ENCODE measurements around the gene ARHGEF33. TPM values are rescaled to one million over a fixed set of nuclear protein-coding genes. Genes with fewer than 3 reads are reported as not detected.

Gene ARHGEF33
- total RNA-seq, 4 donors from 2014 or later: 0.66 to 2.1 (median 0.82) TPM

GRCh38 chr2:38957972-38958371, 68.3 kb downstream of the ARHGEF33 start:
- TF ChIP-seq POLR2A (IDR thresholded peaks at IDR 0.05; ENCODE audit: low read depth) (no peak), EP300 (IDR thresholded peaks at IDR 0.05) (no peak), CTCF (IDR thresholded peaks at IDR 0.05) (no peak), POLR2AphosphoS5 (IDR thresholded peaks at IDR 0.05) (no peak)
- intact Hi-C loops (cut with DNase I): no loop called here
- no peak for DNase-seq (ENCODE audit: extremely low spot score)
- Histone ChIP-seq H3K36me3 (no peaks in the 10 kb centered on the region), H3K27ac (replicated peaks in 1 of 4) (no peak overlapping the region), H3K27me3 (no peaks in the 10 kb centered on the region), H3K4me3 (no peak overlapping the region), H3K4me1 (peaks cover 10 to 13% (median 13%) of the 10 kb centered on the region in 4 donors), H3K9me3 (no peaks in the 10 kb centered on the region)
- WGBS: 95% methylated on average over 5 of the region's 5 CpGs

GRCh38 chr2:38959466-38959865, 69.8 kb downstream of the ARHGEF33 start:
- Histone ChIP-seq H3K9me3 (no peaks in the 10 kb centered on the region), H3K27me3 (no peaks in the 10 kb centered on the region), H3K27ac (replicated peaks in 1 of 4) (no peak overlapping the region), H3K36me3 (no peaks in the 10 kb centered on the region), H3K4me1 (peaks cover 10 to 13% (median 13%) of the 10 kb centered on the region in 4 donors), H3K4me3 (peak overlapping the region; percentile 55 to 65 (median 55))
- no peak for TF ChIP-seq CTCF (IDR thresholded peaks at IDR 0.05)
- no peak for TF ChIP-seq EP300 (IDR thresholded peaks at IDR 0.05)
- no peak for TF ChIP-seq POLR2A (IDR thresholded peaks at IDR 0.05; ENCODE audit: low read depth)
- 93% methylated on average over 13 of the region's 24 CpGs for WGBS
- intact Hi-C loops (cut with DNase I): no loop called here
- no peak for DNase-seq (ENCODE audit: extremely low spot score)

- no peak for DNase-seq (ENCODE audit: extremely low spot score)
- Histone ChIP-seq H3K4me3 (peak overlapping the region; percentile 55 to 65 (median 55)), H3K36me3 (no peaks in the 10 kb centered on the region), H3K27me3 (no peaks in the 10 kb centered on the region), H3K4me1 (peaks cover 10 to 13% (median 13%) of the 10 kb centered on the region in 4 donors), H3K27ac (replicated peaks in 1 of 4) (peak overlapping the region in 1 of 4 donors; percentile 22), H3K9me3 (no peaks in the 10 kb centered on the region)
- intact Hi-C loops (cut with DNase I): no loop called here
- 29% methylated on average over 34 of the region's 97 CpGs for WGBS
- TF ChIP-seq EP300 (IDR thresholded peaks at IDR 0.05) (no peak), POLR2A (IDR thresholded peaks at IDR 0.05; ENCODE audit: low read depth) (no peak), CTCF (IDR thresholded peaks at IDR 0.05) (peak in 2 of 3 experiments; percentile 7 to 28), POLR2AphosphoS5 (IDR thresholded peaks at IDR 0.05) (peak in 1 of 2 donors; percentile 35)
Observed at GRCh38 chr2:38959938-38960608, 70.4 kb downstream of the ARHGEF33 start.

GRCh38 chr2:38960609-38961320, 71.1 kb downstream of the ARHGEF33 start:
- no peaks in the 10 kb centered on the region for H3K27me3 ChIP-seq
- intact Hi-C loops (cut with DNase I): no loop called here
- H3K27ac ChIP-seq (replicated peaks in 1 of 4): no peak overlapping the region
- H3K9me3 ChIP-seq: no peaks in the 10 kb centered on the region
- peak overlapping the region; percentile 55 to 65 (median 55) for H3K4me3 ChIP-seq
- WGBS: 84% methylated on average over 15 of the region's 34 CpGs
- no peak for DNase-seq (ENCODE audit: extremely low spot score)
- no peaks in the 10 kb centered on the region for H3K36me3 ChIP-seq
- peaks cover 10 to 13% (median 13%) of the 10 kb centered on the region in 4 donors for H3K4me1 ChIP-seq
- peak in 1 of 3 experiments; percentile 0 for TF ChIP-seq CTCF (IDR thresholded peaks at IDR 0.05)
- no peak for TF ChIP-seq POLR2AphosphoS5 (IDR thresholded peaks at IDR 0.05)
- TF ChIP-seq EP300 (IDR thresholded peaks at IDR 0.05): no peak
- TF ChIP-seq POLR2A (IDR thresholded peaks at IDR 0.05; ENCODE audit: low read depth): no peak
